Prostate gland (tissue), 2 donors: Measurements from ENCODE around the gene ELAVL1. TPM values are rescaled to one million over a fixed set of nuclear protein-coding genes. Genes with fewer than 3 reads are reported as not detected.
A peak's percentile ranks its signal among the peaks of the same experiment; 100 is the strongest.

ENCODE experiments used
- DNase-seq: peaks from one replicate; pipeline ENCODE4 v3.0.0-alpha.2; 2019; ENCODE audit warnings: low spot score
- H3K27ac ChIP-seq, 2 donors: fragments of 200-600 bp; sonication (generic); 2 replicates each; pipeline ENCODE4 v1.5.1; 2017 to 2019
- H3K27me3 ChIP-seq: fragments of 200-600 bp; sonication (generic); replicated peaks from 2 replicates; pipeline ENCODE4 v1.5.1; 2019; ENCODE audit not compliant: insufficient read depth
- H3K36me3 ChIP-seq, 2 donors: fragments of 200-600 bp; sonication (generic); 1 replicate in 1 of 2; 2 replicates in 1 of 2; pipeline versions ENCODE4 v1.5.1 to v1.8.1; 2017 to 2019
- H3K4me1 ChIP-seq: fragments of 200-600 bp; sonication (generic); replicated peaks from 2 replicates; pipeline ENCODE4 v1.5.1; 2019
- H3K4me3 ChIP-seq, 2 donors: fragments of 200-600 bp; sonication (generic); 2 replicates each; pipeline ENCODE4 v1.5.1; 2017 to 2019
- H3K9me3 ChIP-seq: fragments of 200-600 bp; sonication (generic); 2 replicates; pipeline ENCODE4 v1.5.1; 2017
- CTCF ChIP-seq, 4 experiments: fragments of 200-600 bp in 2 of 4; fragments of 450-650 bp in 2 of 4; sonication (generic) in 2 of 4; IDR thresholded peaks; 1 replicate in 3 of 4; 2 replicates in 1 of 4; pipeline ENCODE4 v1.5.1; 2016 to 2019; ENCODE audit warnings: antibody characterized with exemption in 4 of 4, mild to moderate bottlenecking in 2 of 4, moderate library complexity in 2 of 4
- POLR2A ChIP-seq: fragments of 450-650 bp; IDR thresholded peaks from one replicate; pipeline ENCODE4 v1.6.1; 2016; ENCODE audit warnings: antibody characterized with exemption, mild to moderate bottlenecking
- POLR2AphosphoS5 ChIP-seq: sonication (generic); formaldehyde crosslinking; IDR thresholded peaks from one replicate; pipeline ENCODE4 v1.6.1; 2017; ENCODE audit warnings: antibody characterized with exemption
- WGBS: methylation state at CpG from one replicate; pipeline ENCODE4 v1.1.5; 2018; 5-methylcytosine and 5-hydroxymethylcytosine counted together
- intact Hi-C: fragments of 100-400 bp; cut with DNase I; formaldehyde crosslinking; loops from one replicate; pipeline ENCODE4 v1.14.2; 2022
- total RNA-seq, 2 donors: library from RNA; depleted of rRNA; stranded (reverse); fragments of >200 nt; gene quantifications; one replicate each; pipeline ENCODE4 v1.1.0, GENCODE V29; 2016

Gene ELAVL1
- total RNA-seq, 2 donors from 2014 or later: 35.6 to 76.9 TPM

- Histone ChIP-seq H3K4me3 (no peak overlapping the region), H3K9me3 (no peaks in the 10 kb centered on the region), H3K27ac (no peak overlapping the region), H3K36me3 (no peaks in the 10 kb centered on the region), H3K4me1 (no peaks in the 10 kb centered on the region), H3K27me3 (no peaks in the 10 kb centered on the region)
- TF ChIP-seq POLR2A (no peak), CTCF (IDR thresholded peaks at IDR 0.05) (no peak), POLR2AphosphoS5 (no peak)
- intact Hi-C loops: no loop called here
- 92% methylated on average over 8 of the region's 8 CpGs for WGBS
- no peak for DNase-seq
Measured at GRCh38 chr19:8021374-8021773, 15.9 kb upstream of the ELAVL1 start.

GRCh38 chr19:8020681-8021080 is 15.2 kb upstream of the ELAVL1 start:
- Histone ChIP-seq H3K9me3 (no peaks in the 10 kb centered on the region), H3K27ac (no peak overlapping the region), H3K4me3 (no peak overlapping the region), H3K27me3 (no peaks in the 10 kb centered on the region), H3K36me3 (no peaks in the 10 kb centered on the region), H3K4me1 (no peaks in the 10 kb centered on the region)
- 84% methylated on average over 9 of the region's 9 CpGs for WGBS
- no peak for TF ChIP-seq CTCF (IDR thresholded peaks at IDR 0.05)
- no peak for TF ChIP-seq POLR2AphosphoS5
- no peak for TF ChIP-seq POLR2A
- no peak for DNase-seq
- intact Hi-C loops: no loop called here

- no peaks in the 10 kb centered on the region for H3K4me1 ChIP-seq
- no peak overlapping the region for H3K4me3 ChIP-seq
- no peak for DNase-seq
- no peak for TF ChIP-seq CTCF (IDR thresholded peaks at IDR 0.05)
- TF ChIP-seq POLR2AphosphoS5: no peak
- TF ChIP-seq POLR2A: no peak
- H3K36me3 ChIP-seq: no peaks in the 10 kb centered on the region
- no peak overlapping the region for H3K27ac ChIP-seq
- H3K9me3 ChIP-seq: no peaks in the 10 kb centered on the region
- WGBS: 67% methylated on average over 14 of the region's 14 CpGs
- no peaks in the 10 kb centered on the region for H3K27me3 ChIP-seq
- intact Hi-C loops: no loop called here
Measured at GRCh38 chr19:8017808-8018207, 12.4 kb upstream of the ELAVL1 start.

GRCh38 chr19:8004723-8005513 is 523 bp downstream of the ELAVL1 start:
- no peaks in the 10 kb centered on the region for H3K36me3 ChIP-seq
- H3K4me3 ChIP-seq: peak overlapping the region; percentile 70
- H3K9me3 ChIP-seq: no peaks in the 10 kb centered on the region
- TF ChIP-seq CTCF (IDR thresholded peaks at IDR 0.05) (no peak), POLR2AphosphoS5 (no peak), POLR2A (no peak)
- H3K27ac ChIP-seq: peak overlapping the region; percentile 64 to 69
- H3K4me1 ChIP-seq: peaks cover 19% of the 10 kb centered on the region
- under 1% methylated on average over 60 of the region's 74 CpGs for WGBS
- no peaks in the 10 kb centered on the region for H3K27me3 ChIP-seq
- intact Hi-C loops: loop anchor here (5.0 to 10.0 kb wide), 2 partner anchors 63 to 250 kb away; partner anchors contain the start of gene TIMM44
- DNase-seq: no peak

- Histone ChIP-seq H3K4me3 (peak overlapping the region; percentile 70), H3K9me3 (no peaks in the 10 kb centered on the region), H3K4me1 (peaks cover 19% of the 10 kb centered on the region), H3K36me3 (no peaks in the 10 kb centered on the region), H3K27me3 (no peaks in the 10 kb centered on the region), H3K27ac (no peak overlapping the region)
- no peak for DNase-seq
- intact Hi-C loops: loop anchor here (5.0 to 10.0 kb wide), 2 partner anchors 62 to 251 kb away; partner anchors contain the start of gene TIMM44
- 65% methylated on average over 6 of the region's 6 CpGs for WGBS
- no peak for TF ChIP-seq CTCF (IDR thresholded peaks at IDR 0.05)
- no peak for TF ChIP-seq POLR2A
- no peak for TF ChIP-seq POLR2AphosphoS5
Measured at GRCh38 chr19:8004001-8004400, 1.4 kb downstream of the ELAVL1 start.
